Mucosa of rectum (tissue), 2 donors: ENCODE results near the gene BANP.
A peak's percentile ranks its signal among the peaks of the same experiment; 100 is the strongest.

ENCODE experiments used
- H3K27ac ChIP-seq, 2 donors: one replicate each; pipeline ENCODE4 v1.7.0; 2013; ENCODE audit warnings: inconsistent platforms in 2 of 2, low read depth in 2 of 2, low read length in 2 of 2
- H3K27me3 ChIP-seq, 2 donors: one replicate each; pipeline ENCODE4 v1.7.0; 2013; ENCODE audit warnings: low read length in 2 of 2; ENCODE audit not compliant: control insufficient read depth in 2 of 2, insufficient read depth in 2 of 2
- H3K36me3 ChIP-seq, 2 donors: one replicate each; pipeline ENCODE4 v1.7.0; 2013; ENCODE audit warnings: low read length in 2 of 2; ENCODE audit not compliant: control insufficient read depth in 2 of 2, insufficient read depth in 2 of 2
- H3K4me1 ChIP-seq, 2 donors: one replicate each; pipeline ENCODE4 v1.7.0; 2013; ENCODE audit warnings: low read length in 2 of 2, mild to moderate bottlenecking in 1 of 2; ENCODE audit not compliant: control insufficient read depth in 2 of 2, insufficient read depth in 2 of 2
- H3K4me3 ChIP-seq, 2 donors: one replicate each; pipeline ENCODE4 v1.7.0; 2013; ENCODE audit warnings: low read length in 2 of 2
- H3K9ac ChIP-seq, 2 donors: one replicate each; pipeline ENCODE4 v1.7.0; 2013; ENCODE audit warnings: low read length in 2 of 2, low read depth in 1 of 2, mild to moderate bottlenecking in 1 of 2
- H3K9me3 ChIP-seq, 2 donors: one replicate each; pipeline ENCODE4 v1.7.0; 2013; ENCODE audit warnings: low read length in 2 of 2; ENCODE audit not compliant: control insufficient read depth in 2 of 2
- donor health status: healthy.
- donor health status: Normal muscosa, but diverticular disease.

Gene BANP

DNA sequence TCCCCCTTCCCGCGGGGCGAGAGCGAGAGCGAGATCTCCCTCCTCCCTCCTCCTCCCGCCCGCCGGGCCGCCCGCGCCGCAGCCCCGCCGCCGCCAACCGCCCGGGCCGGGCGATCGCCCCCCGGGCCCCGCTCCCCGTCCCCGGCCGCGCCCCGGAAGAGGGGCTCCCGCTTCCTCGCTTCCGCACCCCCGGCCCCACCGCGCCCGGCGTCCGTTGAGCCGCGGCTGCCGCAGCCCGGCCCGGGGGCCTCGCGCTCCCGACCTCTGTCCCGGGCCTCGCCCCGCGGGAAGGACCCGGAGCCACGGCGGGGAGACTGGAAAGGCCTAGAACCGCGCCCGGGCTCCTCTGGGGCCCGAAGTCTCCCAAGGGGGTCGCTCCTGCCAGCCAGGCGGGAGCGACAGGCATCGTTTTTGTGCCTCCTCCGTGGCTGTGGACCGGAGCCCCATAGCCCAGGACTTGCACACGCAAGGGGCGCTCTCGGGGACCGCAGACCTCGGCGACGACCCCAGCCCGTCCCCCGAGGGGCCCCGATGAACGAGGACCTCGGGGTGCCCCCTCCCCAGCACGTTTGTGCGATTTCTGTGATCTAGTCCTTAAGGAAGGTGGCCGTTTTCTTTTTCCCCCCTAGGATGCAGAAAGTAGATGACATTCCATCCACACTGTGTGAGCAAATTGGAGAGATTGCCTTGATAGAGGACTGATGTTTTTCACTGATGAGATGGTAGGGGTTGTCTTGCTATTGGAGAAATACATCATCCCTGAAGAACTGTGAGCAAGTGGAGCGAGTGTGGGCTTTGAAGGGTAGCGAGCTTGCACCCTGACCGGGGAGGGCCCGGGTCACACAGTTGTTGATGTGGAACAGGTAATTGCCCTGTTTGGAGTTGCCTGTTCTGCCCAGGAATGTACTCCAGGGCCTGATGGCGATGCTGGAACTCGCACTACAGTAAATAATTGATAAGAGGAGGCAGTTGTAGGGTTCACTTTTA is 611 bp downstream of the BANP start:
- peak overlapping the region; percentile 94 to 95 for H3K27ac ChIP-seq
- H3K9me3 ChIP-seq = no peaks in the 10 kb centered on the region
- peak overlapping the region; percentile 89 to 95 for H3K4me3 ChIP-seq
- H3K4me1 ChIP-seq = peaks cover 11 to 37% of the 10 kb centered on the region in 2 donors
- H3K36me3 ChIP-seq = no peaks in the 10 kb centered on the region
- H3K27me3 ChIP-seq = no peaks in the 10 kb centered on the region
- H3K9ac ChIP-seq = peak overlapping the region; percentile 61 to 89

DNA sequence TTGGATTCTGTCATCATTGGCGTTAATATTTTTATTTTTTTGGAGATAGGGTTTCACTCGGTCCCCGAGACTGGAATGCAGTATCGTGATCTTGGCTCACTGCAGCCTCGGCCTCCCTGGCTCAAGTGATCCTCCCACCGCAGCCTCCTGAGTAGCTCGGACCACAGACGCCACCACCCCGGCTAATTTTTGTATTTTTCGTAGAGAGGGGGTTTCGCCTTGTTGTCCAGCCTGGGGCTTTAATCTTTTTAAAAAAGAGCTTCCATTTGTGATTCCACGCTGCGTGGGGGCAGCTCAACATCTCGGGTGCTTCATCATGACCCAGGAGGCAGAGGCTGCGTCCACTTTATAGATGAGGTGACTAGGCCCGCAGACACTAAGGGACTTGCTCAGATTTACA is 1.5 kb downstream of the BANP start:
- Histone ChIP-seq H3K4me3 (peak overlapping the region; percentile 75 to 89), H3K4me1 (peaks cover 11 to 37% of the 10 kb centered on the region in 2 donors)

DNA sequence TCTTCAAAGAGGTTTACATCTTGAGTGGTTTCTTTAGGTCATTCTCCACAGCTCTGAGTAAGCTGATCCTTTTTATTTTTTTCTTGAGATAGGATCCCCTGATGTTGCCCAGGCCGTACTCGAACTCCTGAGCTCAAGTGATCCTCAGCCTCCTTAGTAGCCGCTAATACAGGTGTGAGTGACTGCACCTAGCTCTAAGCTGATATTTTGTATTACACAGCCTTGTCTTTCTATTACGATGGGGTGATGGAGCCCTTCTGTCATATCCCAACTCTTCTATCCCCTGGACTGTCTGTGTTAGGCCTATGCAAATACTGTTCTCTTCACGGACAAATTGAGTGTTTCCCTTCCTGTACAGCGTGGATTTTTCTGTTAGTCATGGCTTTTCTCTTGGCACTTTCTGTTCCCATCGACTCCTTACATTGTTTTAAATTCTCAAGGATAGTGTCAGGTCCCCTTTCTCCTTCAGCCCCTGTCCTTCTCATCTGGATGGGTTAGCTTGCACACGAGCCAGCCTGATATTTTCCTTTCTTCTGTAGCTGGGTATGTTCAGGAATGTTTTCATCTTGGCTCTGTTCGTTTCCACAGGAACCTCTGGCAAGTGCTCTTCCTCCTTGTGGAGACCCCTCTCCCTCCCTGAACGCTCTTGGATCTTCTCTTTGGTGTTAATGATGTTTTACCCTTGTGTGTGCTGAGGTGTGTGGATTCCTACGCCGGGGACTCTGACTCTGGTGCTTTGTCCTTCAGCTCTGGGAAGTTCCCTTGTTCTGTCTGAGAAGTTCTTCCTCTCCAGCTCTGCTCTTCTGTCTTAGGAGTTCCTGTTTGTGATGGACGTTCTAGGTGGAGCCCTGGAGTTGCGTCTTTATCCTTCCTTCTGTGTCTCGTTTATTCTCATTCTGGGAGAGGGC is 2.3 kb downstream of the BANP start:
- peaks cover 0 to 7% of the 10 kb centered on the region in 2 donors for H3K36me3 ChIP-seq
- peaks cover 11 to 37% of the 10 kb centered on the region in 2 donors for H3K4me1 ChIP-seq
- no peaks in the 10 kb centered on the region for H3K9me3 ChIP-seq
- peak overlapping the region; percentile 66 to 75 for H3K27ac ChIP-seq
- H3K27me3 ChIP-seq = no peaks in the 10 kb centered on the region
- peak overlapping the region; percentile 5 to 15 for H3K9ac ChIP-seq
- peak overlapping the region in 1 of 2 donors; percentile 28 for H3K4me3 ChIP-seq

More for the DNA sequence above, 1.5 kb downstream of the BANP start:
- H3K9ac ChIP-seq = no peak overlapping the region
- H3K27me3 ChIP-seq = no peaks in the 10 kb centered on the region
- H3K9me3 ChIP-seq = no peaks in the 10 kb centered on the region
- no peak overlapping the region for H3K27ac ChIP-seq
- H3K36me3 ChIP-seq = peaks cover 0 to 7% of the 10 kb centered on the region in 2 donors

DNA sequence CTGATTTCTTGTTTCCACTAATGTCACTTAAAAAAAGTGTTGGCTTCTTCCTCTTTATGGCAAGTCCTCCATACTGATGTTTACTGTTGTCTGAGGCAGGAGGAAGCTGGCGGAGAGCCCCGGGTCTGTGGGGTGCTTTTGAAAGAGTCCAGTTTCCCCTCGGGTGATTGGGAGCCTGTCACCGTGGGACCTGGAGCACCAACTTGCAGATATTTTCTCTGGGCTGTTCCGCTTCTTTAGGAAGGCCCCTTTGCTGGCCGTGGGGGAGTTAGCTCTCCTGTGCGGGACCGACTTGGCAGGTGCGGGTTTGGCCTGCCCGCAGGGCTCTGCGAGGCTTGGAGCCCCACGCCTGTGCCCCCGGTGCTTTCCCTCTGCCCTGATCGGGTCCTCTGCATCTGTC is 3.1 kb downstream of the BANP start:
- H3K9ac ChIP-seq = no peak overlapping the region
- H3K4me1 ChIP-seq = peaks cover 11 to 37% of the 10 kb centered on the region in 2 donors
- H3K36me3 ChIP-seq = peaks cover 0 to 7% of the 10 kb centered on the region in 2 donors
- peak overlapping the region; percentile 66 to 75 for H3K27ac ChIP-seq
- H3K27me3 ChIP-seq = no peaks in the 10 kb centered on the region
- no peaks in the 10 kb centered on the region for H3K9me3 ChIP-seq
- no peak overlapping the region for H3K4me3 ChIP-seq

DNA sequence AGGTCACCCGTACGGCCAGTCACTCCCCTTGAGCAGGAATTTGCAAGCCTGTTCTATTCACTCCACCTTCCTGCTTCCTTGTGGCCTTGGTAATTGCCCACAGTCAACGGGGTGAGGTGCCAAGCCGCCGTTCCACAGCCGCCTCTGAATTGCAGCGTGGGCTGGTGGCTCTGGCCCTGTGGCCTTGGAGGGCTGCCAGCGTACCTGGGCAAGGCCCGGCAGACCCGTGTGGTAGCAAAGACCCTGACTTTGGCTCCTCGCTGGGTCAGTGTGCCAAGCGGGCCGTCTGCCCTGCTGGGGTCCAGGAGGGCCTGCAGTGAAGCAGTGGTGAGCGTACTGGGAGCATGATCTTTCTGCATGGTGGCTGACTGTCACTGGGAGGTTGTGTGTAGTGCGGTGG is 3.6 kb downstream of the BANP start:
- Histone ChIP-seq H3K4me1 (peaks cover 11 to 37% of the 10 kb centered on the region in 2 donors), H3K36me3 (peaks cover 0 to 7% of the 10 kb centered on the region in 2 donors), H3K9ac (no peak overlapping the region)

DNA sequence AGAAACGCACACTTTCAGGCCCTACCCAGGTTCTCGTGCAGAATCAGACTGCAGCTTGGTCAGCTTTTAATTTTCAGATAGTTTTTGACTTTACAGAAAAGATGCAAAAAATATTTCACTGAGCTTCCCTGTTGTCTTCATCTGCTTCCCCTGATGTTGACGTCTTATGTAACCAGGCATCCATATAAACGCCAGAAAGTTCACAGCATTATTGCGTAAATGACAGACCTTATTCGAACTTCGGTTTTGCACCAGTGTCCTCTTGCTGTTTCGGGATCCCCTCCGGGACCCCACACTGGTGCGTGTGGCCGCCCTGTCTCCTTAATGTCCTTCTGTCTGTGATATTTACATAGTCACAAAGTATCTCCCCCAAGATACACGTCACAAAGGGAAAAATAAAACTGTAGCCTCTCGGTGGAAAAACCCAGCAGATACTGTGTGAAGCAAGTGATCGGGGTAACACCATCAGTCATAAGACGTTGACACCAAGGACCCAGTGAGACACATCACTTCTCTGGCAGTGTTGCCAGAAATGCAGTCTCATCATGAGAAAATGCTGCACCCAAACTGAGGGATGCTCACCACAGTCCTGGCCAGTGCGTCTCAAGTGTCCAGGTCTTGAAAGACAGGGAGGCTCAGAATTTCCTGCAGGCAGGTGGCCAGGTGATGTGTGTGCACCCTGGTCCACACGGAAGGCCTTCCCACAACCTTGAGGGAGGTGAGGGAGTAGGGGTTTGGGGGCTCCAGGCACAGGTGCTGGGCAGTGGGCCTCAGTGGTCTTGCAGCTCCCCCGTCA is 4.3 kb downstream of the BANP start:
- peak overlapping the region in 1 of 2 donors; percentile 34 for H3K9ac ChIP-seq
- H3K27me3 ChIP-seq = no peaks in the 10 kb centered on the region
- peak overlapping the region; percentile 74 to 77 for H3K27ac ChIP-seq
- H3K9me3 ChIP-seq = no peaks in the 10 kb centered on the region
- peaks cover 0 to 7% of the 10 kb centered on the region in 2 donors for H3K36me3 ChIP-seq
- peaks cover 11 to 37% of the 10 kb centered on the region in 2 donors for H3K4me1 ChIP-seq
- peak overlapping the region in 1 of 2 donors; percentile 20 for H3K4me3 ChIP-seq

More for the DNA sequence above, 3.6 kb downstream of the BANP start:
- Histone ChIP-seq H3K9me3 (no peaks in the 10 kb centered on the region), H3K27ac (peak overlapping the region; percentile 66 to 75), H3K4me3 (no peak overlapping the region), H3K27me3 (no peaks in the 10 kb centered on the region)

DNA sequence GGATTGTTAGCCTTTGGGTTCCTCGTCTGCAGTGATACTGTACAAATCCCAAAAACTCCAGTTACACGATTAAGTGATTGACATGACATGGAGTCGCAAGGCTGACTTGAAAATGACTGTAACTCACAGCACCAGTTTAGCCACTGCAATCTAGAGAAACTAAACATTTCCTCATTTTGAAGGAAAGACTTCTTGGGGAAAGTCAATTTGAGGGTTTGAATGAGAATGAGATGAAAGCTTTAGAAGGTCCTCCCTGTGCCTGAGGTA is 4.8 kb downstream of the BANP start:
- Histone ChIP-seq H3K4me3 (peak overlapping the region in 1 of 2 donors; percentile 17), H3K36me3 (peaks cover 0 to 7% of the 10 kb centered on the region in 2 donors), H3K27me3 (no peaks in the 10 kb centered on the region), H3K9me3 (no peaks in the 10 kb centered on the region), H3K9ac (peak overlapping the region; percentile 1 to 34), H3K27ac (peak overlapping the region; percentile 74 to 77), H3K4me1 (peaks cover 11 to 37% of the 10 kb centered on the region in 2 donors)

DNA sequence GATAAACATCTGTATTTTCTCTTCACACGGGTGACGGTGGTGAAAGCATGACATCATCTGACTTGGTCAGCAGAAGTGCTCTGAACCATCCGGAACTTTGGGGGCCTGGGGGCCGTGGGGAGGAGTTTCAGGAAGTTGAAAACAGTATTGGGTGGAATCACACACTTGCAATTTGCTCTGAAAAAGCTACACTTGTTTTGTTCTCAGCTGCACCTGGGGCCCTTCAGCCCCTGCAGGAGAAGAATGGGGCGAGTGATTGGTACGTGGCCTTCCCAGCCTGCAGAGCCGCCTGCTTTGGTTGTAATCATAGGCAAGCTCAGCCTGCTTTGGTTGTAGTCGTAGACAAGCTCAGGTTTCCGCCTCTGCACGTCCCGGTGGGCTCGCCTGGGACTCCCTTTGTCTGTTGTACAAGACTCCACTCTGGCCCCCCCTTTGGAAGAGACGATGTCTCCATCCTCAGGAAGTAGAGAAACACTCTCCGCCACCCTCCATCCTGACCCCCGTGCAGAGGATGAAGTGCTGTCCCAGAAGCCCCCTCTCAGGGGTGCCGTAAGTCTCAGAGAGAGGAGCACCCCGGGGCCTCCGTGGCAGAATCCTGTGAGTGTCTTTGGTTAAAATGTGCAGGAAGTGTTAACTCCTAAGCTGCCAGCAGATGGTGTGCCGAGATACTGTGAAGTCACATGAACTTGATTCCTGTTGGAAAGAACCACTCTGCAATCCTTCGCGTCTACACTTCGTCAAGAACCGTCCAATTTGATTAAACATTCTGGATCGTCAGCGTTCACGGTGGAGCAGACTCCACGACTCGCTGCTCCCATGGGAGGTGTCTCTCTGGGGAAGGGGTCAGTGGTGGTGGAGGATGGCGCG is 5.4 kb downstream of the BANP start:
- H3K4me3 ChIP-seq = peak overlapping the region in 1 of 2 donors; percentile 17
- H3K27me3 ChIP-seq = no peaks in the 10 kb centered on the region
- H3K9ac ChIP-seq = peak overlapping the region; percentile 1 to 43
- H3K36me3 ChIP-seq = peaks cover 0 to 7% of the 10 kb centered on the region in 2 donors
- H3K27ac ChIP-seq = peak overlapping the region; percentile 74 to 77
- H3K4me1 ChIP-seq = peaks cover 11 to 37% of the 10 kb centered on the region in 2 donors
- H3K9me3 ChIP-seq = no peaks in the 10 kb centered on the region
